Measurements from ENCODE around the gene STAG1. TPM values are rescaled to one million over a fixed set of nuclear protein-coding genes. Genes with fewer than 3 reads are reported as not detected.

Gene STAG1
- total RNA-seq, 1 donor, result 58.6 TPM

DNA sequence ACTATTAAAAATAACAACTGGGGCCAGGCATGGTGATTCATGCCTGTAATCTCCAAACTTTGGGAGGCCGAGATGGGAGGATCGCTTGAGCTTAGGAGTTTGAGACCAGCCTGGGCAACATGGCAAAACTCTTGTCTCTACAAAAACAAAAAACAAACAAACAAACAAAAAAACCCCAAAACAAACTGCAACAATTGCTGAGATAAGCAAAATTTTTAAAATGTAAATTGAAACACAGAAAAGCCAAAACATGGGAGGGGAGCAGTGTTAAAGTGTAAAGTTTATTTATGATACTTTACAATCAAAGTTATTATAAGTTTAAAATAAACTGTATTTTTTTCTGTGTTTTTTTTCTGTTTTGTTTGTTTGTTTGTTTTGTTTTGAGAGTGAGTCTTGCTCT lies 294.4 kb downstream of the STAG1 start:
- TF ChIP-seq, protein P1, sequence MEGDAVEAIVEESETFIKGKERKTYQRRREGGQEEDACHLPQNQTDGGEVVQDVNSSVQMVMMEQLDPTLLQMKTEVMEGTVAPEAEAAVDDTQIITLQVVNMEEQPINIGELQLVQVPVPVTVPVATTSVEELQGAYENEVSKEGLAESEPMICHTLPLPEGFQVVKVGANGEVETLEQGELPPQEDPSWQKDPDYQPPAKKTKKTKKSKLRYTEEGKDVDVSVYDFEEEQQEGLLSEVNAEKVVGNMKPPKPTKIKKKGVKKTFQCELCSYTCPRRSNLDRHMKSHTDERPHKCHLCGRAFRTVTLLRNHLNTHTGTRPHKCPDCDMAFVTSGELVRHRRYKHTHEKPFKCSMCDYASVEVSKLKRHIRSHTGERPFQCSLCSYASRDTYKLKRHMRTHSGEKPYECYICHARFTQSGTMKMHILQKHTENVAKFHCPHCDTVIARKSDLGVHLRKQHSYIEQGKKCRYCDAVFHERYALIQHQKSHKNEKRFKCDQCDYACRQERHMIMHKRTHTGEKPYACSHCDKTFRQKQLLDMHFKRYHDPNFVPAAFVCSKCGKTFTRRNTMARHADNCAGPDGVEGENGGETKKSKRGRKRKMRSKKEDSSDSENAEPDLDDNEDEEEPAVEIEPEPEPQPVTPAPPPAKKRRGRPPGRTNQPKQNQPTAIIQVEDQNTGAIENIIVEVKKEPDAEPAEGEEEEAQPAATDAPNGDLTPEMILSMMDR (IDR thresholded peaks at IDR 0.05; ENCODE audit: extremely low read depth, low read depth, low read length), result no peak
- H3K79me2 ChIP-seq (ENCODE audit: insufficient read depth, low read length), result peaks cover 2% of the 10 kb centered on the region
- no peaks in the 10 kb centered on the region for H3K4me1 ChIP-seq (ENCODE audit: insufficient read depth, low read length)
- no peak overlapping the region for H2AFZ ChIP-seq (ENCODE audit: low read length)
- no peaks in the 10 kb centered on the region for H3K27me3 ChIP-seq (ENCODE audit: insufficient read depth, low read length)
- H3K9me3 ChIP-seq (ENCODE audit: low read depth, low read length), result peaks cover 9% of the 10 kb centered on the region
- no peak overlapping the region for H3K27ac ChIP-seq (ENCODE audit: low read depth, low read length)
- H4K20me1 ChIP-seq (ENCODE audit: insufficient read depth, low read length), result no peaks in the 10 kb centered on the region
- no peak for DNase-seq (ENCODE audit: insufficient read length, low spot score, missing footprints)
- peaks cover 19% of the 10 kb centered on the region for H3K36me3 ChIP-seq (ENCODE audit: insufficient read depth, low read length)
- no peak overlapping the region for H3K4me3 ChIP-seq (ENCODE audit: insufficient read depth, low read length)
- H3K4me2 ChIP-seq (ENCODE audit: insufficient read depth, low read length), result no peak overlapping the region

DNA sequence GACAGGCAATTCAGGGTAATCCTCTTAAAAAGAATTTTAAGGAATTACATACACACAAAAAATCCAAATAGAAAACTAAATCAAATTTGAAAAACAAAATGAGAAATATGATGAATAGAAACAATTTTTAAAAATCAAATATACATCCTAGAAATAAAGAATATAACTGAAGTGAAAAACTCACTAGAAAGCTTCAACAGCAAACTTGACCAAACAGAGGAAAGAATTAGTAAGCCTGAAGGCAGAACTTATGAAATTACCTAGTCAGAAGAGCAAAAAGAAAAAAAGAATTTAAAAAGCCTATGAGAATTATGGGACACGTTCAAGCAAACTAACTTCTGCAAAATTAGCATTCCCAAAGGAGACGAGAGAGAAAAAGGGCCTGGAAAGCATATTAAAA lies 296.0 kb downstream of the STAG1 start:
- Histone ChIP-seq H3K4me2 (ENCODE audit: insufficient read depth, low read length) (no peak overlapping the region), H4K20me1 (ENCODE audit: insufficient read depth, low read length) (no peaks in the 10 kb centered on the region), H3K36me3 (ENCODE audit: insufficient read depth, low read length) (peaks cover 21% of the 10 kb centered on the region), H3K79me2 (ENCODE audit: insufficient read depth, low read length) (peaks cover 2% of the 10 kb centered on the region), H3K9me3 (ENCODE audit: low read depth, low read length) (peaks cover 9% of the 10 kb centered on the region), H3K27me3 (ENCODE audit: insufficient read depth, low read length) (no peaks in the 10 kb centered on the region), H2AFZ (ENCODE audit: low read length) (no peak overlapping the region), H3K4me3 (ENCODE audit: insufficient read depth, low read length) (no peak overlapping the region), H3K27ac (ENCODE audit: low read depth, low read length) (no peak overlapping the region), H3K4me1 (ENCODE audit: insufficient read depth, low read length) (no peaks in the 10 kb centered on the region)
- TF ChIP-seq, protein P1 (IDR thresholded peaks at IDR 0.05; ENCODE audit: extremely low read depth, low read depth, low read length), result no peak
- no peak for DNase-seq (ENCODE audit: insufficient read length, low spot score, missing footprints)

DNA sequence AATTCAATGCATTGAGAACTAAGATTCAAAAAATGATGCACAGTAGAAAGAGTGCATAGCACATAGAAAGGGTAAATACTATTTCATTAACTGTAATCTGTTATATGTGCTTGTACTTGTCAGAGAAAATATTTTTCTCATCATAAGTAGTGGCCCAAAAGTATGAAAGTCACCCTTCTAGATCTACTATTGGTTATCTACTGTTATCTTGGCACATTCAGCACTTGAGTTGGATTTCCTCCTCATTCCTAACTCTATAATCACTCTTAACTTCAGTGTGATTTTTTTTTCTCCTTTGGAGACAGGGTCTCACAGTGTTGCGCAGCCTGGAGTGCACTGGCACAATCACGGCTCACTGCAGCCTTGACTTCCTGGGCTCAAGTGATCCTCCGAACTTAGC lies 307.6 kb downstream of the STAG1 start:
- no peak overlapping the region for H3K4me2 ChIP-seq (ENCODE audit: insufficient read depth, low read length)
- H3K4me3 ChIP-seq (ENCODE audit: insufficient read depth, low read length), result no peak overlapping the region
- H3K36me3 ChIP-seq (ENCODE audit: insufficient read depth, low read length), result no peaks in the 10 kb centered on the region
- H3K27ac ChIP-seq (ENCODE audit: low read depth, low read length), result no peak overlapping the region
- no peaks in the 10 kb centered on the region for H4K20me1 ChIP-seq (ENCODE audit: insufficient read depth, low read length)
- H3K9me3 ChIP-seq (ENCODE audit: low read depth, low read length), result no peaks in the 10 kb centered on the region
- no peaks in the 10 kb centered on the region for H3K27me3 ChIP-seq (ENCODE audit: insufficient read depth, low read length)
- H3K79me2 ChIP-seq (ENCODE audit: insufficient read depth, low read length), result no peaks in the 10 kb centered on the region
- TF ChIP-seq, protein P1 (IDR thresholded peaks at IDR 0.05; ENCODE audit: extremely low read depth, low read depth, low read length), result no peak
- H2AFZ ChIP-seq (ENCODE audit: low read length), result no peak overlapping the region
- no peaks in the 10 kb centered on the region for H3K4me1 ChIP-seq (ENCODE audit: insufficient read depth, low read length)
- DNase-seq (ENCODE audit: insufficient read length, low spot score, missing footprints), result no peak

DNA sequence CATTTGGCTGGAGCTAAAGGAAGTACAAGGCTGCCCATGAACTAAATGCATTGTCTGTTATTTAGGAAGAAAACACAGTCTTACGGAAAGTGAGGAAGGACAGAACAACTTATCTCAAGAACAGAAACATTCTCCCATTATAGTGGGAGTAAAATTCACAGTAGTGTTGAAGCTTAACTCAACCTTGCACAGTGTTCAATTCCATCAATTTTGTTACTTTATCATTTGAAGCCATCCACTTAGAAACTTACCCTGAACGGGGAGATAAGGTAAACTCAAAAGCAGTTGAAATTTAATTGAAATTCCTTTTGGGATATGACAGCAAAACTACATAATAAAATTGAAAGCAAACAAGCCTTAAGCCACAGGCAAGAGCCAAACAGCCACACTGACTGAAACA lies 315.1 kb downstream of the STAG1 start:
- H3K4me3 ChIP-seq (ENCODE audit: insufficient read depth, low read length), result no peak overlapping the region
- no peak overlapping the region for H3K4me2 ChIP-seq (ENCODE audit: insufficient read depth, low read length)
- no peak overlapping the region for H2AFZ ChIP-seq (ENCODE audit: low read length)
- no peaks in the 10 kb centered on the region for H3K79me2 ChIP-seq (ENCODE audit: insufficient read depth, low read length)
- no peaks in the 10 kb centered on the region for H3K27me3 ChIP-seq (ENCODE audit: insufficient read depth, low read length)
- TF ChIP-seq, protein P1 (IDR thresholded peaks at IDR 0.05; ENCODE audit: extremely low read depth, low read depth, low read length), result no peak
- no peaks in the 10 kb centered on the region for H3K9me3 ChIP-seq (ENCODE audit: low read depth, low read length)
- H3K36me3 ChIP-seq (ENCODE audit: insufficient read depth, low read length), result no peaks in the 10 kb centered on the region
- H3K27ac ChIP-seq (ENCODE audit: low read depth, low read length), result no peak overlapping the region
- no peaks in the 10 kb centered on the region for H3K4me1 ChIP-seq (ENCODE audit: insufficient read depth, low read length)
- DNase-seq (ENCODE audit: insufficient read length, low spot score, missing footprints), result no peak
- no peaks in the 10 kb centered on the region for H4K20me1 ChIP-seq (ENCODE audit: insufficient read depth, low read length)
